Astrocyte (in vitro differentiated cells and primary cell): ENCODE results near the gene INO80. TPM values are rescaled to one million over a fixed set of nuclear protein-coding genes. Genes with fewer than 3 reads are reported as not detected.

Experiments
- DNase-seq: peaks from one replicate; pipeline ENCODE4 v3.0.0-alpha.2; 2010; ENCODE audit warnings: low read depth
- FAIRE-seq: peaks from 2 replicates; lab custom pipeline; 2011; peaks lifted over from hg19 to GRCh38; lab: Jason Lieb, UNC
- H2AFZ ChIP-seq: 2 replicates; pipeline ENCODE4 v1.6.0; 2012; ENCODE audit warnings: low read depth, low read length, inconsistent platforms
- H3K27ac ChIP-seq: 2 replicates; pipeline ENCODE4 v1.5.1; 2011; ENCODE audit warnings: low read depth, low read length, inconsistent platforms
- H3K27me3 ChIP-seq: 2 replicates; pipeline ENCODE4 v1.6.0; 2011; ENCODE audit warnings: low read length, inconsistent platforms; ENCODE audit not compliant: insufficient read depth
- H3K36me3 ChIP-seq: 2 replicates; pipeline ENCODE4 v1.5.1; 2011; ENCODE audit warnings: low read length, inconsistent platforms; ENCODE audit not compliant: insufficient read depth
- H3K4me1 ChIP-seq: 2 replicates; pipeline ENCODE4 v1.5.1; 2011; ENCODE audit warnings: low read length, inconsistent platforms; ENCODE audit not compliant: insufficient read depth
- H3K4me2 ChIP-seq: 2 replicates; pipeline ENCODE4 v1.6.0; 2012; ENCODE audit warnings: low read length, inconsistent platforms
- H3K4me3 ChIP-seq: 2 replicates; pipeline ENCODE4 v1.5.1; 2011; ENCODE audit warnings: low read depth, mild to moderate bottlenecking, low read length, inconsistent platforms; ENCODE audit not compliant: insufficient read depth
- H3K79me2 ChIP-seq: 2 replicates; pipeline ENCODE4 v1.6.0; 2012; ENCODE audit warnings: mild to moderate bottlenecking, low read length, inconsistent platforms; ENCODE audit not compliant: insufficient read depth
- H3K9ac ChIP-seq: 2 replicates; pipeline ENCODE4 v1.6.0; 2012; ENCODE audit warnings: mild to moderate bottlenecking, low read length, inconsistent platforms
- H3K9me3 ChIP-seq: 2 replicates; pipeline ENCODE4 v1.5.1; 2012; ENCODE audit warnings: low read depth, mild to moderate bottlenecking, low read length, inconsistent platforms; ENCODE audit not compliant: insufficient read depth
- H4K20me1 ChIP-seq: 2 replicates; pipeline ENCODE4 v1.6.0; 2012; ENCODE audit warnings: low read length, inconsistent platforms; ENCODE audit not compliant: insufficient read depth
- H3K27ac Mint-ChIP-seq: one replicate; pipeline ENCODE4 v1.8.0; 2021; ENCODE audit warnings: mild to moderate bottlenecking, mixed read lengths; ENCODE audit not compliant: unreplicated experiment
- H3K27me3 Mint-ChIP-seq: one replicate; pipeline ENCODE4 v1.8.0; 2021; ENCODE audit warnings: low read depth, mixed read lengths; ENCODE audit not compliant: unreplicated experiment
- H3K36me3 Mint-ChIP-seq: one replicate; pipeline ENCODE4 v1.8.0; 2021; ENCODE audit warnings: low read depth, mixed read lengths; ENCODE audit not compliant: unreplicated experiment
- H3K4me1 Mint-ChIP-seq: one replicate; pipeline ENCODE4 v1.8.0; 2021; ENCODE audit warnings: low read depth, mixed read lengths; ENCODE audit not compliant: unreplicated experiment
- H3K4me3 Mint-ChIP-seq: one replicate; pipeline ENCODE4 v1.8.0; 2021; ENCODE audit warnings: mild to moderate bottlenecking, moderate library complexity, mixed read lengths; ENCODE audit not compliant: unreplicated experiment
- H3K9me3 Mint-ChIP-seq: one replicate; pipeline ENCODE4 v1.8.0; 2021; ENCODE audit warnings: mild to moderate bottlenecking, mixed read lengths; ENCODE audit not compliant: unreplicated experiment
- EZH2 ChIP-seq: IDR thresholded peaks from 2 replicates; pipeline ENCODE4 v1.6.1; 2012; ENCODE audit warnings: mild to moderate bottlenecking, low read length, inconsistent platforms; ENCODE audit not compliant: insufficient read depth
- total RNA-seq: library from RNA; stranded (reverse); gene quantifications from 2 replicates; pipeline ENCODE4 v1.2.1, GENCODE V29; 2021
- TF ChIP-seq, protein P1 (sequence below): IDR thresholded peaks from 2 replicates; pipeline ENCODE4 v1.5.1; 2011; ENCODE audit warnings: low read depth, mild to moderate bottlenecking, inconsistent platforms, low read length, moderate library complexity; ENCODE audit not compliant: insufficient read depth

The INO80 gene
- total RNA-seq, 1 donor from 2014 or later = 17.3 TPM

GRCh38 chr15:41125063-41125669 lies 9.1 kb upstream of the INO80 start:
- TF ChIP-seq EZH2 = no peak
- TF ChIP-seq, protein P1, sequence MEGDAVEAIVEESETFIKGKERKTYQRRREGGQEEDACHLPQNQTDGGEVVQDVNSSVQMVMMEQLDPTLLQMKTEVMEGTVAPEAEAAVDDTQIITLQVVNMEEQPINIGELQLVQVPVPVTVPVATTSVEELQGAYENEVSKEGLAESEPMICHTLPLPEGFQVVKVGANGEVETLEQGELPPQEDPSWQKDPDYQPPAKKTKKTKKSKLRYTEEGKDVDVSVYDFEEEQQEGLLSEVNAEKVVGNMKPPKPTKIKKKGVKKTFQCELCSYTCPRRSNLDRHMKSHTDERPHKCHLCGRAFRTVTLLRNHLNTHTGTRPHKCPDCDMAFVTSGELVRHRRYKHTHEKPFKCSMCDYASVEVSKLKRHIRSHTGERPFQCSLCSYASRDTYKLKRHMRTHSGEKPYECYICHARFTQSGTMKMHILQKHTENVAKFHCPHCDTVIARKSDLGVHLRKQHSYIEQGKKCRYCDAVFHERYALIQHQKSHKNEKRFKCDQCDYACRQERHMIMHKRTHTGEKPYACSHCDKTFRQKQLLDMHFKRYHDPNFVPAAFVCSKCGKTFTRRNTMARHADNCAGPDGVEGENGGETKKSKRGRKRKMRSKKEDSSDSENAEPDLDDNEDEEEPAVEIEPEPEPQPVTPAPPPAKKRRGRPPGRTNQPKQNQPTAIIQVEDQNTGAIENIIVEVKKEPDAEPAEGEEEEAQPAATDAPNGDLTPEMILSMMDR = no peak
- no peaks in the 10 kb centered on the region for H3K4me1 ChIP-seq
- no peak overlapping the region for H2AFZ ChIP-seq
- H3K4me1 Mint-ChIP-seq = no peaks in the 10 kb centered on the region
- H3K4me2 ChIP-seq = no peak overlapping the region
- no peaks in the 10 kb centered on the region for H3K36me3 Mint-ChIP-seq
- no peak overlapping the region for H3K9ac ChIP-seq
- DNase-seq (no peak), FAIRE-seq (no peak)
- H3K27ac ChIP-seq = no peak overlapping the region
- H3K27ac Mint-ChIP-seq = no peak overlapping the region
- no peak overlapping the region for H3K4me3 ChIP-seq
- no peaks in the 10 kb centered on the region for H3K9me3 ChIP-seq
- H3K4me3 Mint-ChIP-seq = no peak overlapping the region
- H3K79me2 ChIP-seq = no peaks in the 10 kb centered on the region
- H3K27me3 ChIP-seq = no peaks in the 10 kb centered on the region
- no peaks in the 10 kb centered on the region for H3K9me3 Mint-ChIP-seq
- H3K36me3 ChIP-seq = no peaks in the 10 kb centered on the region
- peaks cover 3% of the 10 kb centered on the region for H3K27me3 Mint-ChIP-seq
- no peaks in the 10 kb centered on the region for H4K20me1 ChIP-seq

GRCh38 chr15:41124058-41124457 lies 8.0 kb upstream of the INO80 start:
- Histone ChIP-seq H3K27ac (no peak overlapping the region), H2AFZ (no peak overlapping the region), H3K4me1 (no peaks in the 10 kb centered on the region), H3K9me3 (no peaks in the 10 kb centered on the region), H3K4me3 (no peak overlapping the region), H3K4me2 (no peak overlapping the region), H3K79me2 (no peaks in the 10 kb centered on the region), H3K9ac (no peak overlapping the region), H3K36me3 (no peaks in the 10 kb centered on the region), H4K20me1 (no peaks in the 10 kb centered on the region), H3K27me3 (peaks cover 2% of the 10 kb centered on the region)
- Mint-ChIP-seq H3K9me3 (no peaks in the 10 kb centered on the region), H3K4me1 (no peaks in the 10 kb centered on the region), H3K4me3 (no peak overlapping the region), H3K36me3 (no peaks in the 10 kb centered on the region), H3K27ac (no peak overlapping the region), H3K27me3 (no peaks in the 10 kb centered on the region)
- FAIRE-seq (no peak), DNase-seq (no peak)
- TF ChIP-seq, protein P1 = no peak
- no peak for TF ChIP-seq EZH2

GRCh38 chr15:41122849-41123248 lies 6.8 kb upstream of the INO80 start:
- no peaks in the 10 kb centered on the region for H3K4me1 Mint-ChIP-seq
- no peak for FAIRE-seq

More at GRCh38 chr15:41122849-41123248, 6.8 kb upstream of the INO80 start:
- Histone ChIP-seq H3K27me3 (peaks cover 2% of the 10 kb centered on the region), H4K20me1 (no peaks in the 10 kb centered on the region), H3K9me3 (no peaks in the 10 kb centered on the region), H2AFZ (no peak overlapping the region), H3K36me3 (no peaks in the 10 kb centered on the region), H3K79me2 (no peaks in the 10 kb centered on the region), H3K4me1 (no peaks in the 10 kb centered on the region), H3K9ac (no peak overlapping the region), H3K27ac (no peak overlapping the region), H3K4me3 (no peak overlapping the region), H3K4me2 (no peak overlapping the region)
- H3K4me3 Mint-ChIP-seq = no peak overlapping the region
- no peaks in the 10 kb centered on the region for H3K27me3 Mint-ChIP-seq
- no peaks in the 10 kb centered on the region for H3K36me3 Mint-ChIP-seq
- no peaks in the 10 kb centered on the region for H3K9me3 Mint-ChIP-seq
- DNase-seq = no peak
- no peak for TF ChIP-seq EZH2
- TF ChIP-seq, protein P1 = no peak
- H3K27ac Mint-ChIP-seq = no peak overlapping the region
